HG03060 (cell line): Measurements from ENCODE around the gene IRF6.
A peak's percentile ranks its signal among the peaks of the same experiment; 100 is the strongest.

ENCODE experiments used
- ATAC-seq: cut with Tn5 transposase; IDR thresholded peaks from one replicate; pipeline ENCODE4 v1.9.1; 2021; ENCODE audit warnings: low read depth, moderate number of reproducible peaks; ENCODE audit not compliant: unreplicated experiment

IRF6 gene

GRCh38 chr1:209761011-209761635 is 44.8 kb downstream of the IRF6 start:
- ATAC-seq, result no peak

- no peak for ATAC-seq
Observed at GRCh38 chr1:209759829-209760359, 46.0 kb downstream of the IRF6 start.

GRCh38 chr1:209758400-209758799 is 47.5 kb downstream of the IRF6 start:
- ATAC-seq, result no peak

GRCh38 chr1:209756615-209757445 is 49.1 kb downstream of the IRF6 start:
- ATAC-seq, result no peak

- ATAC-seq, result peak; percentile 42
Observed at GRCh38 chr1:209755926-209756614, 49.9 kb downstream of the IRF6 start, which contains the start of gene TRAF3IP3. Gene TRAF3IP3, plus strand, starts transcription at chr1:209756053. Its CDS starts 3,987 bp downstream, at chr1:209760040.

- ATAC-seq, result no peak
Observed at GRCh38 chr1:209755256-209755655, 50.7 kb downstream of the IRF6 start.

GRCh38 chr1:209752890-209753289 is 53.1 kb downstream of the IRF6 start:
- no peak for ATAC-seq

- ATAC-seq, result peak; percentile 42
Observed at GRCh38 chr1:209751627-209752231, 54.2 kb downstream of the IRF6 start.

- ATAC-seq, result no peak
Observed at GRCh38 chr1:209749670-209750323, 56.1 kb downstream of the IRF6 start.

GRCh38 chr1:209749205-209749604 is 56.7 kb downstream of the IRF6 start:
- no peak for ATAC-seq

- ATAC-seq, result no peak
Observed at GRCh38 chr1:209748620-209749019, 57.3 kb downstream of the IRF6 start.

GRCh38 chr1:209747580-209748262 is 58.2 kb downstream of the IRF6 start:
- peak; percentile 66 for ATAC-seq

- no peak for ATAC-seq
Observed at GRCh38 chr1:209746451-209747165, 59.3 kb downstream of the IRF6 start.

- ATAC-seq, result no peak
Observed at GRCh38 chr1:209743145-209743482, 62.8 kb downstream of the IRF6 start.

GRCh38 chr1:209742409-209743144 is 63.4 kb downstream of the IRF6 start:
- ATAC-seq, result no peak

GRCh38 chr1:209741889-209742288 is 64.1 kb downstream of the IRF6 start:
- no peak for ATAC-seq

- ATAC-seq, result no peak
Observed at GRCh38 chr1:209741193-209741592, 64.7 kb downstream of the IRF6 start.

- ATAC-seq, result no peak
Observed at GRCh38 chr1:209738270-209738669, 67.7 kb downstream of the IRF6 start.
